Measurements from ENCODE around the gene NAV3. TPM values are rescaled to one million over a fixed set of nuclear protein-coding genes. Genes with fewer than 3 reads are reported as not detected.

NAV3 gene
- total and polyA plus RNA-seq, 9 of the 15 experiments (the other 6 are each of a cell fraction or from before 2014, with no cell fraction given) = 0.04 TPM; not detected in 8

DNA sequence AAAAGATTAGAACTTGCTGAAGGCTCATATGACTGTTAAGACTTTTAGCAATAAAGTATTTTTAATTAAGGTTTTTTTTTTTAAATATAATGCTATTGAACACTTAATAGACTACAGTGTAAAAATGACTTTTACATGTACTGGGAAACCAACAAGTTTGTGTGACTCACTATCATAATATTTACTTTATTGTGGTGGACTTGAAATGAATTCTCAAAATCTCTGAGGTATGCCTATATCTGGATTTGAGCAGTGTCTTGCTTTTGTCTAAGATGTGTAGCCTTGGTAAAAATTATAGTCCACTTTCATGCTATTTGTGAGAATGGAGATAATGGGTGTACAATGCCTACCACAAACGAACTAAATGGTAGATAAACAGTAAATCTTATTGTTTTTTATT is 33.9 kb upstream of the NAV3 start (continued):
- no peak for TF ChIP-seq ZNF407 (IDR thresholded peaks at IDR 0.05; ENCODE audit: low read depth)
- TF ChIP-seq ZNF668 (CRISPR knock-in tag; IDR thresholded peaks at IDR 0.05) = no peak
- TF ChIP-seq NR2C1 (IDR thresholded peaks at IDR 0.05) = no peak
- TF ChIP-seq NR2C1 (tag; IDR thresholded peaks at IDR 0.05) = no peak
- no peak for TF ChIP-seq ZNF24 (IDR thresholded peaks at IDR 0.05)
- TF ChIP-seq, protein P1, sequence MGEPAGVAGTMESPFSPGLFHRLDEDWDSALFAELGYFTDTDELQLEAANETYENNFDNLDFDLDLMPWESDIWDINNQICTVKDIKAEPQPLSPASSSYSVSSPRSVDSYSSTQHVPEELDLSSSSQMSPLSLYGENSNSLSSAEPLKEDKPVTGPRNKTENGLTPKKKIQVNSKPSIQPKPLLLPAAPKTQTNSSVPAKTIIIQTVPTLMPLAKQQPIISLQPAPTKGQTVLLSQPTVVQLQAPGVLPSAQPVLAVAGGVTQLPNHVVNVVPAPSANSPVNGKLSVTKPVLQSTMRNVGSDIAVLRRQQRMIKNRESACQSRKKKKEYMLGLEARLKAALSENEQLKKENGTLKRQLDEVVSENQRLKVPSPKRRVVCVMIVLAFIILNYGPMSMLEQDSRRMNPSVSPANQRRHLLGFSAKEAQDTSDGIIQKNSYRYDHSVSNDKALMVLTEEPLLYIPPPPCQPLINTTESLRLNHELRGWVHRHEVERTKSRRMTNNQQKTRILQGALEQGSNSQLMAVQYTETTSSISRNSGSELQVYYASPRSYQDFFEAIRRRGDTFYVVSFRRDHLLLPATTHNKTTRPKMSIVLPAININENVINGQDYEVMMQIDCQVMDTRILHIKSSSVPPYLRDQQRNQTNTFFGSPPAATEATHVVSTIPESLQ (CRISPR knock-in tag; IDR thresholded peaks at IDR 0.05) = no peak
- no peak for TF ChIP-seq SMARCB1 (IDR thresholded peaks at IDR 0.05; ENCODE audit: insufficient read length, low read depth)
- no peak for TF ChIP-seq L3MBTL2 (IDR thresholded peaks at IDR 0.05)
- no peak for TF ChIP-seq KAT8 (IDR thresholded peaks at IDR 0.05; ENCODE audit: low read depth)
- no peak for TF ChIP-seq POLR3A (IDR thresholded peaks at IDR 0.05; ENCODE audit: borderline replicate concordance, extremely low read depth, insufficient read depth, insufficient read length)
- no peak for TF ChIP-seq ATF3 (IDR thresholded peaks at IDR 0.05)
- no peak for TF ChIP-seq ATF3 (CRISPR knock-in tag; conservative IDR thresholded peaks at IDR 0.05)
- TF ChIP-seq, protein P2, sequence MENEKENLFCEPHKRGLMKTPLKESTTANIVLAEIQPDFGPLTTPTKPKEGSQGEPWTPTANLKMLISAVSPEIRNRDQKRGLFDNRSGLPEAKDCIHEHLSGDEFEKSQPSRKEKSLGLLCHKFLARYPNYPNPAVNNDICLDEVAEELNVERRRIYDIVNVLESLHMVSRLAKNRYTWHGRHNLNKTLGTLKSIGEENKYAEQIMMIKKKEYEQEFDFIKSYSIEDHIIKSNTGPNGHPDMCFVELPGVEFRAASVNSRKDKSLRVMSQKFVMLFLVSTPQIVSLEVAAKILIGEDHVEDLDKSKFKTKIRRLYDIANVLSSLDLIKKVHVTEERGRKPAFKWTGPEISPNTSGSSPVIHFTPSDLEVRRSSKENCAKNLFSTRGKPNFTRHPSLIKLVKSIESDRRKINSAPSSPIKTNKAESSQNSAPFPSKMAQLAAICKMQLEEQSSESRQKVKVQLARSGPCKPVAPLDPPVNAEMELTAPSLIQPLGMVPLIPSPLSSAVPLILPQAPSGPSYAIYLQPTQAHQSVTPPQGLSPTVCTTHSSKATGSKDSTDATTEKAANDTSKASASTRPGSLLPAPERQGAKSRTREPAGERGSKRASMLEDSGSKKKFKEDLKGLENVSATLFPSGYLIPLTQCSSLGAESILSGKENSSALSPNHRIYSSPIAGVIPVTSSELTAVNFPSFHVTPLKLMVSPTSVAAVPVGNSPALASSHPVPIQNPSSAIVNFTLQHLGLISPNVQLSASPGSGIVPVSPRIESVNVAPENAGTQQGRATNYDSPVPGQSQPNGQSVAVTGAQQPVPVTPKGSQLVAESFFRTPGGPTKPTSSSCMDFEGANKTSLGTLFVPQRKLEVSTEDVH (IDR thresholded peaks at IDR 0.05; ENCODE audit: low read depth, partially characterized antibody) = no peak
- TF ChIP-seq BACH1 (tag; IDR thresholded peaks at IDR 0.05) = no peak
- no peak for TF ChIP-seq ZNF232 (CRISPR knock-in tag; IDR thresholded peaks at IDR 0.05)
- no peak for TF ChIP-seq ESRRA (IDR thresholded peaks at IDR 0.05; ENCODE audit: borderline replicate concordance, low read depth)
